Tibial artery (tissue), 4 donors: Measurements from ENCODE around the gene HCCS.

Source experiments
- DNase-seq, 2 donors: peaks; one replicate each; pipeline ENCODE4 v3.0.0-alpha.2; 2019
- H3K27ac ChIP-seq, 2 donors: fragments of 200-600 bp; sonication (generic) in 1 of 2; 1 replicate in 1 of 2; 2 replicates in 1 of 2; pipeline ENCODE4 v1.5.1; 2018 to 2019; ENCODE audit warnings: mild to moderate bottlenecking in 1 of 2
- H3K27me3 ChIP-seq, 2 donors: fragments of 200-600 bp; sonication (generic) in 1 of 2; one replicate each; pipeline versions ENCODE4 v1.5.1 to v1.6.0; 2016 to 2019
- H3K36me3 ChIP-seq, 3 donors: fragments of 200-600 bp; sonication (generic) in 2 of 3; one replicate each; pipeline ENCODE4 v1.5.1; 2016 to 2019; ENCODE audit warnings: mild to moderate bottlenecking in 2 of 3
- H3K4me1 ChIP-seq, 4 donors: fragments of 200-600 bp; sonication (generic) in 2 of 4; 1 replicate in 3 of 4; 2 replicates in 1 of 4; pipeline ENCODE4 v1.5.1; 2016 to 2019
- H3K4me3 ChIP-seq, 2 donors: fragments of 200-600 bp; sonication (generic) in 1 of 2; 1 replicate in 1 of 2; 2 replicates in 1 of 2; pipeline ENCODE4 v1.5.1; 2018 to 2019; ENCODE audit warnings: mild to moderate bottlenecking in 2 of 2
- H3K9me3 ChIP-seq, 3 donors: fragments of 200-600 bp; sonication (generic) in 1 of 3; one replicate each; pipeline ENCODE4 v1.5.1; 2016 to 2019
- intact Hi-C: fragments of 100-400 bp; cut with DNase I; formaldehyde crosslinking; loops from one replicate; pipeline ENCODE4 v1.15.0; 2023; ENCODE audit warnings: low total_unique reads
- TF ChIP-seq, protein P1 (sequence below), 2 experiments: fragments of 200-600 bp in 1 of 2; fragments of 450-650 bp in 1 of 2; IDR thresholded peaks; one replicate each; pipeline ENCODE4 v1.5.1; 2017 to 2019; ENCODE audit warnings: antibody characterized with exemption in 2 of 2, mild to moderate bottlenecking in 1 of 2, moderate library complexity in 1 of 2

Gene HCCS

DNA sequence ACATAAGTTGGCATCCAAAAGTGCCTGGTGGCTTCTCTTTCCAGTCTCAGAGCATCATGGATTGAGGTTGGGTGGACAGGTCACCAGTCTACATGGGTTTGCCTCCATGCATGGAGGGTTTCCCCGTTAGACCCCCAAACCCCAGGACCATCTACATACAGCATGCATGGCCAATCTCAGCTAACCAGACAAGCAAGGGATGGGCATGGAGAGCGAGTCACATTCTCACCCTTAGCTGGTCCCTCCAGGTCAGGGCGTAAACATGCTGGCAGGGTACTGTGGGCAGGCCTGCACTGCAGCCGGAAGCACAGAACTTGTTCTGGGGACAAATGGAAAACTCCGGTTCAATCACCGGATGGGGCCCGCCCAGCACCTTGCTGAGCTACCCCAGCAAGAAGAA is 37.3 kb downstream of the HCCS start:
- TF ChIP-seq, protein P1, sequence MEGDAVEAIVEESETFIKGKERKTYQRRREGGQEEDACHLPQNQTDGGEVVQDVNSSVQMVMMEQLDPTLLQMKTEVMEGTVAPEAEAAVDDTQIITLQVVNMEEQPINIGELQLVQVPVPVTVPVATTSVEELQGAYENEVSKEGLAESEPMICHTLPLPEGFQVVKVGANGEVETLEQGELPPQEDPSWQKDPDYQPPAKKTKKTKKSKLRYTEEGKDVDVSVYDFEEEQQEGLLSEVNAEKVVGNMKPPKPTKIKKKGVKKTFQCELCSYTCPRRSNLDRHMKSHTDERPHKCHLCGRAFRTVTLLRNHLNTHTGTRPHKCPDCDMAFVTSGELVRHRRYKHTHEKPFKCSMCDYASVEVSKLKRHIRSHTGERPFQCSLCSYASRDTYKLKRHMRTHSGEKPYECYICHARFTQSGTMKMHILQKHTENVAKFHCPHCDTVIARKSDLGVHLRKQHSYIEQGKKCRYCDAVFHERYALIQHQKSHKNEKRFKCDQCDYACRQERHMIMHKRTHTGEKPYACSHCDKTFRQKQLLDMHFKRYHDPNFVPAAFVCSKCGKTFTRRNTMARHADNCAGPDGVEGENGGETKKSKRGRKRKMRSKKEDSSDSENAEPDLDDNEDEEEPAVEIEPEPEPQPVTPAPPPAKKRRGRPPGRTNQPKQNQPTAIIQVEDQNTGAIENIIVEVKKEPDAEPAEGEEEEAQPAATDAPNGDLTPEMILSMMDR (IDR thresholded peaks at IDR 0.05) = no peak
- H3K27me3 ChIP-seq = no peaks in the 10 kb centered on the region
- no peak overlapping the region for H3K27ac ChIP-seq
- intact Hi-C loops = loop anchor here (5.0 to 10.0 kb wide), 2 partner anchors 384 to 626 kb away; no protein-coding TSS in a partner anchor
- DNase-seq = no peak
- H3K9me3 ChIP-seq = no peaks in the 10 kb centered on the region
- H3K36me3 ChIP-seq = no peaks in the 10 kb centered on the region
- no peak overlapping the region for H3K4me3 ChIP-seq
- H3K4me1 ChIP-seq = no peaks in the 10 kb centered on the region

DNA sequence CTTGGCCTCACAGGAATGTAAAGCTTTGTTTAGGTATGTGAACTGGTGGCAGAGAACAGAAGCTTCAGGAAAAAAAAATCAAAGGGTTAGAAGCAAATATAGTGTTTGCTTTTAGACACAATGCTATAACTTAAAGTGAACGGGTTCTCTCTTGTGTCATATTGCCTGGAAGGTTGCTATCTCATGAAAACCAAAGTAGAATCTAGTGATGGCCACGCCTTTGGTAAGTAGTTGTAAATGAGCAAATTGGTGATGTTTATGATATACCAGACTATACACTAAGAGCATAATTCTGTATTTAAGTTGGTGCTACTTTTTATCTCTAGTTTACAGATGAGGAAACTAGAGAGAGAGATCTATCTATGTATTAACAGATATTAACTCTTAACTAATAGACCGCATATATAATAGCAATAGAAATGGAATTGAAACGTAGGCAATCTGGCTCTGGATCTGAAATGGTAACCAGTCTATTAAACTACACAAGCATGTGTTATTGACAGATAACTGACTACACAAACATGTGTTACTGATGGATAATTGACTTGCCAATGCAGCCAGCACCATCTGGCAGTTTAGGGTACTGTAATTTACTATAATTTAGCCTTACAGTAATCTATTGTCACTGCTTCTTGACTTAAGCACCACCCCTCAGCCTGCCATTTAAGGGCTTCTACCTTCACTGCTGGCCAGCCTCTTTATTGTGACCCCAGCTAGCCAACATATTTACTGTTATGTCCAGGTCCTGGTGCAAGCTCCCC is 40.8 kb downstream of the HCCS start:
- no peak overlapping the region for H3K27ac ChIP-seq
- intact Hi-C loops = no loop called here
- H3K9me3 ChIP-seq = no peaks in the 10 kb centered on the region
- no peaks in the 10 kb centered on the region for H3K4me1 ChIP-seq
- no peak for DNase-seq
- H3K36me3 ChIP-seq = no peaks in the 10 kb centered on the region
- TF ChIP-seq, protein P1 (IDR thresholded peaks at IDR 0.05) = no peak
- no peaks in the 10 kb centered on the region for H3K27me3 ChIP-seq
- no peak overlapping the region for H3K4me3 ChIP-seq

DNA sequence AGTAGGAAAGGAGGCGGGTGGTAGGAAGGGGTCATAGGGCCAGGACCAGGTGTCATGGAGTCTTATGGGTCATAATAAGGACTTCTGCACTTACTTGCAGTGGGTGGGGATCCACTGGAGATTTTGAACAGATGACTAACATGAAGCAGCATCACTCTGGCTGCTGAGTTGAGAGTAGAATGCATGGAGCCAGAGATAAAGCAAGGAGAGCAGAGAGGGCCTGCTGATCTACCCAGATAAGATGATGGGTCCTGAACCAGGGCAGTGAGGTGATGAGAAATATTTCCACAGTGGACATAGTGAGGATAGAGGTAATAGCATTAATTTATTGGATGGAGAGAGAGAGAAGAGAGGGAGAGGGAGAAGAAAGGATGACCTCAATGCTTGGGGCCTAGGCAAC is 48.0 kb downstream of the HCCS start:
- no peaks in the 10 kb centered on the region for H3K4me1 ChIP-seq
- H3K27ac ChIP-seq = no peak overlapping the region
- no peaks in the 10 kb centered on the region for H3K9me3 ChIP-seq
- TF ChIP-seq, protein P1 (IDR thresholded peaks at IDR 0.05) = no peak
- no peaks in the 10 kb centered on the region for H3K36me3 ChIP-seq
- no peaks in the 10 kb centered on the region for H3K27me3 ChIP-seq
- intact Hi-C loops = no loop called here
- no peak for DNase-seq
- no peak overlapping the region for H3K4me3 ChIP-seq

DNA sequence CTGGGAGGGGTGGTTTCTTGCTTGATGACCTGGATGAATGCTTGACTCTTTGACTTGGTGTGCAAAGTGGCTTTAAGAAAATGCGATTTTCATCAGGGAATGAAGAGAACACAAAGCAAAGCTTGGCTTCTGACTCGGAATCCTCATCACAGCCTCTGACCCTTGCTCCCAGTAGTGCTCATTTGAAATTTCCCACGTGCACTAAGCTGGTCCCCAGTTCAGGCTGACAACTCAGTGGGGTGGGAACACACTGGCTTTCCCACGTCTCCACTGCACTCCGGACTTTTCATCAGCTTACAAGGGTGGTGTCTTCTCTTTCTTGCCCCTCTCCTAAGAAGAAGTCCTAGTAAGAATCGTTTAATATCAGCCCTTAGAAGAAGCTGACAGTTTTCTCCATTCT is 53.3 kb downstream of the HCCS start:
- Histone ChIP-seq H3K4me1 (no peaks in the 10 kb centered on the region), H3K27ac (no peak overlapping the region), H3K36me3 (peaks cover 0 to 8% (median 0%) of the 10 kb centered on the region in 3 donors), H3K9me3 (no peaks in the 10 kb centered on the region), H3K27me3 (no peaks in the 10 kb centered on the region), H3K4me3 (no peak overlapping the region)
- TF ChIP-seq, protein P1 (IDR thresholded peaks at IDR 0.05) = no peak
- no peak for DNase-seq
- intact Hi-C loops = no loop called here

DNA sequence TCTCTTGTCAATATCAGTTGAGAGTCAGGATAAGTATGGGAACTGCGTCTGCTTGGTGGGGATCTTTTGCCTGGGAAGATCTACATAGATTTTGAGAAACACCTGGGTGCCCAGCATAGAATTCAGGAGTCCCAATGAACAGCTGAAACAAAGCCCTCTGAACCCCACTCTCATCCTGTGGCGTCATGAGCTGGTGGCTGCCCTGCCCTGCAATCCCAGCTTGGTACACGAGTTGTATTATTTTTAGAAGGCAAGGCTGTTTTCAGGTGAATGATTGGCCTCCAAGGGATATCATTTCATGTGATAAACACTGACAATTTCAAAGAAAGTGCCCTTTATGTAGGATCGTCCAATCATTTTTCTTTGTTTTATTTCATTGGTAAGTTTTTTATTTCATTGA is 60.8 kb downstream of the HCCS start:
- no peak overlapping the region for H3K4me3 ChIP-seq
- no peak overlapping the region for H3K27ac ChIP-seq
- H3K4me1 ChIP-seq = no peaks in the 10 kb centered on the region
- DNase-seq = no peak
- intact Hi-C loops = no loop called here
- H3K27me3 ChIP-seq = no peaks in the 10 kb centered on the region
- TF ChIP-seq, protein P1 (IDR thresholded peaks at IDR 0.05) = no peak
- H3K36me3 ChIP-seq = peaks cover 0 to 8% (median 0%) of the 10 kb centered on the region in 3 donors
- no peaks in the 10 kb centered on the region for H3K9me3 ChIP-seq
